Measurements from ENCODE around the gene ZFP62. TPM values are rescaled to one million over a fixed set of nuclear protein-coding genes. Genes with fewer than 3 reads are reported as not detected.
A peak's percentile ranks its signal among the peaks of the same experiment; 100 is the strongest.

Gene ZFP62
- total and polyA plus RNA-seq, 7 experiments from 2014 or later = 24.9 to 80.4 (median 31.5) TPM

GRCh38 chr5:180811623-180812124 is 49.4 kb downstream of the ZFP62 start:
- Mint-ChIP-seq H3K4me1 (peaks cover 48 to 83% (median 74%) of the 10 kb centered on the region in 7 donors), H3K36me3 (peaks cover 0 to 24% (median 3%) of the 10 kb centered on the region in 5 donors), H3K27ac (peak overlapping the region; percentile 91 to 99 (median 94)), H3K4me3 (peak overlapping the region; percentile 83 to 99 (median 91)), H3K9me3 (peaks cover 0 to 5% (median 0%) of the 10 kb centered on the region in 11 donors), H3K27me3 (peaks cover 0 to 5% (median 0%) of the 10 kb centered on the region in 5 donors)
- Histone ChIP-seq H3K27me3 (ENCODE audit: control insufficient read depth in 2 of 2, insufficient read depth in 2 of 2, low read length in 2 of 2) (no peaks in the 10 kb centered on the region), H3K4me1 (ENCODE audit: control insufficient read depth in 2 of 2, insufficient read depth in 2 of 2, low read length in 2 of 2) (peaks cover 39% of the 10 kb centered on the region in 2 donors), H3K4me3 (ENCODE audit: low read length) (peak overlapping the region; percentile 88), H3K36me3 (ENCODE audit: control insufficient read depth in 2 of 3, insufficient read depth in 3 of 3, low read length in 3 of 3) (no peaks in the 10 kb centered on the region), H3K9me3 (ENCODE audit: control insufficient read depth in 2 of 3, low read length in 3 of 3) (no peaks in the 10 kb centered on the region), H3K27ac (ENCODE audit: low read depth, low read length) (peak overlapping the region; percentile 96)
- ChIA-PET POLR2A (interaction anchor here (0.9 to 9.2 kb wide), 4 partner anchors 9 to 401 kb away, joined by 3 to 167 read pairs (median 70); partner anchors contain the start of gene MGAT1), CTCF (interaction anchor here (2.2 to 2.9 kb wide), 2 partner anchors 8 to 18 kb away, joined by 9 read pairs; no protein-coding TSS in a partner anchor)
- intact Hi-C loops (cut with micrococcal nuclease) = loop anchor here (2.0 kb wide), 4 partner anchors 349 to 1253 kb away; partner anchors contain the start of genes TRIM52 (in 2 of the 2) and HNRNPH1 (in 1 of the 2)
- ATAC-seq (no peak), DNase-seq (no peak)

- Histone ChIP-seq H3K4me3 (ENCODE audit: low read length) (peak overlapping the region; percentile 88), H3K36me3 (ENCODE audit: control insufficient read depth in 2 of 3, insufficient read depth in 3 of 3, low read length in 3 of 3) (no peaks in the 10 kb centered on the region), H3K27ac (ENCODE audit: low read depth, low read length) (peak overlapping the region; percentile 96), H3K27me3 (ENCODE audit: control insufficient read depth in 2 of 2, insufficient read depth in 2 of 2, low read length in 2 of 2) (no peaks in the 10 kb centered on the region), H3K4me1 (ENCODE audit: control insufficient read depth in 2 of 2, insufficient read depth in 2 of 2, low read length in 2 of 2) (peaks cover 40 to 41% of the 10 kb centered on the region in 2 donors), H3K9me3 (ENCODE audit: control insufficient read depth in 2 of 3, low read length in 3 of 3) (no peaks in the 10 kb centered on the region)
- DNase-seq (peak in 1 of 9 donors; percentile 67), ATAC-seq (no peak)
- Mint-ChIP-seq H3K27ac (peak overlapping the region; percentile 91 to 99 (median 94)), H3K27me3 (peaks cover 0 to 4% (median 0%) of the 10 kb centered on the region in 5 donors), H3K4me1 (peaks cover 53 to 84% (median 76%) of the 10 kb centered on the region in 7 donors), H3K36me3 (peaks cover 0 to 30% (median 4%) of the 10 kb centered on the region in 5 donors), H3K4me3 (peak overlapping the region; percentile 83 to 99 (median 91)), H3K9me3 (peaks cover 0 to 5% (median 0%) of the 10 kb centered on the region in 11 donors)
- intact Hi-C loops (cut with micrococcal nuclease) = loop anchor here (1.0 to 2.0 kb wide), 12 partner anchors 9 to 1252 kb away; partner anchors contain the start of genes MGAT1 (in 2 of the 2), TRIM41 (in 2 of the 2), TRIM52 (in 2 of the 2) and CNOT6 (in 1 of the 2)
- ChIA-PET POLR2A (interaction anchor here (0.8 to 9.2 kb wide), 21 partner anchors 7 to 401 kb away, joined by 3 to 167 read pairs (median 4); partner anchors contain the start of genes MGAT1 and ZFP62), CTCF (interaction anchor here (1.2 to 2.9 kb wide), 4 partner anchors 8 to 19 kb away, joined by 8 to 9 read pairs (median 8); no protein-coding TSS in a partner anchor)
Observed at GRCh38 chr5:180810959-180811622, 50.0 kb downstream of the ZFP62 start.

- Histone ChIP-seq H3K27ac (ENCODE audit: low read depth, low read length) (peak overlapping the region; percentile 96), H3K27me3 (ENCODE audit: control insufficient read depth in 2 of 2, insufficient read depth in 2 of 2, low read length in 2 of 2) (no peaks in the 10 kb centered on the region), H3K9me3 (ENCODE audit: control insufficient read depth in 2 of 3, low read length in 3 of 3) (no peaks in the 10 kb centered on the region), H3K36me3 (ENCODE audit: control insufficient read depth in 2 of 3, insufficient read depth in 3 of 3, low read length in 3 of 3) (no peaks in the 10 kb centered on the region), H3K4me3 (ENCODE audit: low read length) (peak overlapping the region; percentile 88), H3K4me1 (ENCODE audit: control insufficient read depth in 2 of 2, insufficient read depth in 2 of 2, low read length in 2 of 2) (peaks cover 38 to 47% of the 10 kb centered on the region in 2 donors)
- Mint-ChIP-seq H3K4me3 (peak overlapping the region; percentile 83 to 99 (median 92)), H3K36me3 (peaks cover 0 to 33% (median 4%) of the 10 kb centered on the region in 5 donors), H3K27ac (peak overlapping the region; percentile 91 to 100 (median 98)), H3K4me1 (peaks cover 56 to 84% (median 75%) of the 10 kb centered on the region in 7 donors), H3K27me3 (peaks cover 0 to 4% (median 0%) of the 10 kb centered on the region in 5 donors), H3K9me3 (peaks cover 0 to 4% (median 0%) of the 10 kb centered on the region in 11 donors)
- intact Hi-C loops (cut with micrococcal nuclease) = loop anchor here (1.0 to 2.0 kb wide), 12 partner anchors 8 to 1252 kb away; partner anchors contain the start of genes MGAT1 (in 2 of the 2), TRIM41 (in 2 of the 2), TRIM52 (in 2 of the 2) and CNOT6 (in 1 of the 2)
- peak; percentile 94 to 99 (median 98) for DNase-seq
- ChIA-PET POLR2A (interaction anchor here (0.8 to 9.2 kb wide), 20 partner anchors 8 to 397 kb away, joined by 3 to 167 read pairs (median 4); partner anchors contain the start of genes MGAT1 and ZFP62), CTCF (interaction anchor here (1.2 to 2.0 kb wide), 2 partner anchors 10 to 20 kb away, joined by 8 read pairs; no protein-coding TSS in a partner anchor)
- peak; percentile 86 for ATAC-seq
Observed at GRCh38 chr5:180810210-180810958, 50.7 kb downstream of the ZFP62 start.

- Mint-ChIP-seq H3K9me3 (peaks cover 0 to 4% (median 0%) of the 10 kb centered on the region in 11 donors), H3K27ac (peak overlapping the region; percentile 91 to 100 (median 98)), H3K27me3 (no peaks in the 10 kb centered on the region), H3K4me3 (peak overlapping the region; percentile 83 to 99 (median 92)), H3K4me1 (peaks cover 59 to 86% (median 77%) of the 10 kb centered on the region in 7 donors), H3K36me3 (peaks cover 0 to 39% (median 4%) of the 10 kb centered on the region in 5 donors)
- ATAC-seq (peak; percentile 85), DNase-seq (peak in 6 of 9 donors; percentile 94 to 98 (median 98))
- peak overlapping the region; percentile 96 for H3K27ac ChIP-seq (ENCODE audit: low read depth, low read length)
- ChIA-PET POLR2A (interaction anchor here (0.6 to 12.1 kb wide), 19 partner anchors 7 to 398 kb away, joined by 3 to 273 read pairs (median 6); partner anchors contain the start of genes MGAT1 and ZFP62), CTCF (interaction anchor here (1.2 to 2.0 kb wide), 2 partner anchors 9 to 21 kb away, joined by 8 read pairs; no protein-coding TSS in a partner anchor)
- H3K4me3 ChIP-seq (ENCODE audit: low read length) = peak overlapping the region; percentile 88
- no peaks in the 10 kb centered on the region for H3K9me3 ChIP-seq (ENCODE audit: control insufficient read depth in 2 of 3, low read length in 3 of 3)
- H3K27me3 ChIP-seq (ENCODE audit: control insufficient read depth in 2 of 2, insufficient read depth in 2 of 2, low read length in 2 of 2) = no peaks in the 10 kb centered on the region
- intact Hi-C loops (cut with micrococcal nuclease) = loop anchor here (1.0 to 5.0 kb wide), 13 partner anchors 7 to 1251 kb away; partner anchors contain the start of genes MGAT1 (in 2 of the 2), TRIM41 (in 2 of the 2), TRIM52 (in 2 of the 2) and CNOT6 (in 1 of the 2)
- peaks cover 45 to 55% of the 10 kb centered on the region in 2 donors for H3K4me1 ChIP-seq (ENCODE audit: control insufficient read depth in 2 of 2, insufficient read depth in 2 of 2, low read length in 2 of 2)
- H3K36me3 ChIP-seq (ENCODE audit: control insufficient read depth in 2 of 3, insufficient read depth in 3 of 3, low read length in 3 of 3) = no peaks in the 10 kb centered on the region
Observed at GRCh38 chr5:180809403-180810209, 51.5 kb downstream of the ZFP62 start.

- no peak for ATAC-seq
- H3K27ac Mint-ChIP-seq = peak overlapping the region; percentile 91 to 100 (median 98)
- Histone ChIP-seq H3K9me3 (ENCODE audit: control insufficient read depth in 2 of 3, low read length in 3 of 3) (no peaks in the 10 kb centered on the region), H3K36me3 (ENCODE audit: control insufficient read depth in 2 of 3, insufficient read depth in 3 of 3, low read length in 3 of 3) (peaks cover 0 to 1% (median 0%) of the 10 kb centered on the region in 3 experiments), H3K27me3 (ENCODE audit: control insufficient read depth in 2 of 2, insufficient read depth in 2 of 2, low read length in 2 of 2) (no peaks in the 10 kb centered on the region), H3K4me1 (ENCODE audit: control insufficient read depth in 2 of 2, insufficient read depth in 2 of 2, low read length in 2 of 2) (peaks cover 52 to 66% of the 10 kb centered on the region in 2 donors), H3K4me3 (ENCODE audit: low read length) (peak overlapping the region; percentile 88), H3K27ac (ENCODE audit: low read depth, low read length) (peak overlapping the region; percentile 96)
- H3K4me1 Mint-ChIP-seq = peaks cover 62 to 81% (median 71%) of the 10 kb centered on the region in 7 donors
- DNase-seq = no peak
- peaks cover 0 to 42% (median 4%) of the 10 kb centered on the region in 5 donors for H3K36me3 Mint-ChIP-seq
- POLR2A ChIA-PET = interaction anchor here (0.5 to 12.1 kb wide), 14 partner anchors 9 to 436 kb away, joined by 3 to 273 read pairs (median 6); partner anchors contain the start of gene ZFP62
- peaks cover 0 to 4% (median 0%) of the 10 kb centered on the region in 11 donors for H3K9me3 Mint-ChIP-seq
- H3K4me3 Mint-ChIP-seq = peak overlapping the region; percentile 83 to 99 (median 92)
- CTCF ChIA-PET = interaction anchor here (0.8 to 1.3 kb wide), 3 partner anchors 12 to 23 kb away, joined by 3 to 6 read pairs (median 4); no protein-coding TSS in a partner anchor
- intact Hi-C loops (cut with micrococcal nuclease) = loop anchor here in 1 of 2 donors (5.0 kb wide), 1 partner anchor 434 kb away; the partner anchor contains the start of gene RACK1
- H3K27me3 Mint-ChIP-seq = no peaks in the 10 kb centered on the region
Observed at GRCh38 chr5:180808461-180809000, 52.5 kb downstream of the ZFP62 start.

All from naive thymus-derived CD4-positive, alpha-beta T cell (primary cell).